ENCODE data around the gene SPTB.

SPTB gene

GRCh38 chr14:64880221-64881121 is 764 bp upstream of the SPTB start:
- peak; percentile 39 for DNase-seq

GRCh38 chr14:64878837-64879634 is 671 bp downstream of the SPTB start:
- DNase-seq: no peak

- DNase-seq: no peak
These were observed 1.9 kb downstream of the SPTB start for GRCh38 chr14:64877846-64878245.

GRCh38 chr14:64875350-64875749 is 4.4 kb downstream of the SPTB start:
- DNase-seq: no peak

GRCh38 chr14:64873506-64874219 is 6.0 kb downstream of the SPTB start:
- DNase-seq: no peak

GRCh38 chr14:64871344-64871743 is 8.4 kb downstream of the SPTB start:
- DNase-seq: no peak

- DNase-seq: no peak
These were observed 9.5 kb downstream of the SPTB start for GRCh38 chr14:64870160-64870559.

GRCh38 chr14:64868841-64869240 is 10.9 kb downstream of the SPTB start:
- no peak for DNase-seq

GRCh38 chr14:64868379-64868778 is 11.3 kb downstream of the SPTB start:
- no peak for DNase-seq

- DNase-seq: no peak
These were observed 12.5 kb downstream of the SPTB start for GRCh38 chr14:64867182-64867581.

- no peak for DNase-seq
These were observed 13.7 kb downstream of the SPTB start for GRCh38 chr14:64865992-64866391.

GRCh38 chr14:64865109-64865508 is 14.6 kb downstream of the SPTB start:
- no peak for DNase-seq

- DNase-seq: no peak
These were observed 15.4 kb downstream of the SPTB start for GRCh38 chr14:64864258-64864657.

GRCh38 chr14:64861916-64862315 is 17.8 kb downstream of the SPTB start:
- no peak for DNase-seq

GRCh38 chr14:64860039-64860438 is 19.7 kb downstream of the SPTB start:
- DNase-seq: no peak

GRCh38 chr14:64857979-64858744 is 21.5 kb downstream of the SPTB start:
- no peak for DNase-seq

- no peak for DNase-seq
These were observed 22.9 kb downstream of the SPTB start for GRCh38 chr14:64856529-64857445.

GRCh38 chr14:64855721-64856528 is 23.8 kb downstream of the SPTB start:
- no peak for DNase-seq

- no peak for DNase-seq
These were observed 29.2 kb downstream of the SPTB start for GRCh38 chr14:64850369-64851137.

GRCh38 chr14:64849940-64850339 is 29.8 kb downstream of the SPTB start:
- DNase-seq: no peak
